GM18907 (cell line): ENCODE results near the gene ITGA1.
"Not testable (repeated sequence)": the region's sequence is repeated elsewhere in the genome, so short reads cannot be mapped to it uniquely, and the experiment has no call there.

Experiments
- ATAC-seq: cut with Tn5 transposase; IDR thresholded peaks from one replicate; pipeline ENCODE4 v1.9.1; 2021; ENCODE audit warnings: mild to moderate bottlenecking, moderate library complexity; ENCODE audit not compliant: unreplicated experiment

The ITGA1 gene

DNA sequence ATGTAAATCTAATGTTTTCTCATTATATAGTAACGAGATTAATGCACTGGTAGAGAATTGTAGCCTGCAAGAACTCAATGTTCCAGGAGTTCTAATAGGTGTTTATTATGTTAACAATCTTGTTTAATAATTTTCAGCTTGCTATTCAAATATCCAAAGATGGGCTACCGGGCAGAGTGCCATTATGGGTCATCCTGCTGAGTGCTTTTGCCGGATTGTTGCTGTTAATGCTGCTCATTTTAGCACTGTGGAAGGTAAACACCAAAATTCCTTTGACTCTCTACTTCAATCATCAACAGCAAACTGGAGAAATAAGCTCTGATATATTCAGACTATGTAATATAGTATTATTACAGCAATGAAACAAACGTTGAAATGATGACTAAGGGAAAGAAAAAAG, 159.5 kb downstream of the ITGA1 start:
- ATAC-seq, result no peak

DNA sequence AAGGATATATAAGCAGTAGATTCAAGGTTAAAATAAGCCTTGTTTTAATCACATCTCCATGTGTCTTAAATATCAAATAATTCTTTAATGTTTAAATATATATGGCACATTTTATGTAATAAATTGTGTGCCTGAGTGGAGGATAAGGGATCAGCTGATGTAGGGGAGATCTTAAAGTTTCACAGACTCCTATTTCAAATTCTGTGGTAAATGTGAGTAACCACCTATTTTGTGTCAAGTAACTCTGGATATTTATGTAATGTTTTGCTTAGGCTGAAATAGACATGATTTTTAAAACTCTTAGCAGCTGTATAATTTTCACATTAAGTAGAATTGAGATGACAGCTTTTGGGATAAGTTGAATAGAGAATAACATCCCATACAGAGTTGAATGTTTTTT, 160.1 kb downstream of the ITGA1 start:
- no peak for ATAC-seq

DNA sequence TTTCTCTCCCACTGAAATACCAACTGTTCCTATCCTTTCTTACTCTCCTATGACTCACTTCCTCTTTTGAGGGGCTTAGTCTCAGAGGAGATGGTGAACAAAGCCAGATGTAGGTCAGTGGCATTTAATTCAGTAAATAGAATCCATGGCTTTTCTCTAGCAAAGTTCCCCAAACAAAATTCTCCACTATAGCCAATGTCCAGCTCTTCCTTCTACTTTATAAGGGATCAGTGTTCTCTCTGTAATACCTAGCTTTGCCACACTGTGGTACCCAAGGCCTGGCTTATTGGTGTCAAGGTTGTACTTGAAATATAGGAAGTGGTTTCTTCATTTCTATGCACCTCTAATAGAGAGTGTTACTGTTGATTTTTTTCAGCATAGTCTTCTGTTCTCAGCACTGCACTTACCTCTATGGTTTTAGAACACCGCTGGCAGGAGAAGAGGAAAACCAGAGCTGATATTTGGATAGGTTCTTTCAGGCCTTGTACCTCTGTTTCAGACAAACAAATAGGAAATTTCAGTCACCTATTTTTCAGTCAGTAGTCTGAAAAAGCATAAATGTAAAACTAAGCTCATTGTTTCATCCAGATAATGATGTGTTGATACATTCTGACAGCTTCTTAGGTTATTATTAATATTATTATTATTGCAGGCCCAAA, 160.8 kb downstream of the ITGA1 start:
- peak; percentile 100 for ATAC-seq

- ATAC-seq, result no peak
Measured at GRCh38 chr5:52950686-52951085, 163.0 kb downstream of the ITGA1 start.

GRCh38 chr5:52952483-52952882, 164.8 kb downstream of the ITGA1 start:
- ATAC-seq, result no peak

- ATAC-seq, result no peak
Measured at GRCh38 chr5:52956014-52956413, 168.3 kb downstream of the ITGA1 start.

- peak; percentile 94 for ATAC-seq
Measured at GRCh38 chr5:52956915-52957747, 169.4 kb downstream of the ITGA1 start.

- no peak for ATAC-seq
Measured at GRCh38 chr5:52961274-52961681, 173.6 kb downstream of the ITGA1 start.

GRCh38 chr5:52963636-52964035, 175.9 kb downstream of the ITGA1 start:
- no peak for ATAC-seq

DNA sequence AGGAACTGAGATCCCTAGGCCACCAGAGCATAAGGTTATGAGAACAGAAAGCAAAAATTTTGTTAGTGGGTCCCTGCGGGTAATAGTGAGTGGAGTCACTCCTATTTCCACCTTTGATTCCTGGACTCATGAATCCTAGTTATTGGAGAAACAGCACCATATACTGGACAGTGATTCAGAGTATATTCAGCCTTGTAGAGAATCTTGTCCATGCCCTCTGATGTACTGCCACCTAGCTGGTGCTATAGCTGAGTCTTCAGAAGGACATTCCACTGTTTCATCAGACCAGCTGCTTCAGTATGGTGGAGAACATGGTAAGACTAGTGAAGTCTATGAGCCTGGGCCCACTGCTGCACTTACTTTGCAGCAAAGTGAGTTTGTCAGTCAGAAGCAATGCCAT, 176.4 kb downstream of the ITGA1 start:
- ATAC-seq, result no peak

GRCh38 chr5:52976157-52976556, 188.4 kb downstream of the ITGA1 start:
- ATAC-seq, result not testable (repeated sequence)

DNA sequence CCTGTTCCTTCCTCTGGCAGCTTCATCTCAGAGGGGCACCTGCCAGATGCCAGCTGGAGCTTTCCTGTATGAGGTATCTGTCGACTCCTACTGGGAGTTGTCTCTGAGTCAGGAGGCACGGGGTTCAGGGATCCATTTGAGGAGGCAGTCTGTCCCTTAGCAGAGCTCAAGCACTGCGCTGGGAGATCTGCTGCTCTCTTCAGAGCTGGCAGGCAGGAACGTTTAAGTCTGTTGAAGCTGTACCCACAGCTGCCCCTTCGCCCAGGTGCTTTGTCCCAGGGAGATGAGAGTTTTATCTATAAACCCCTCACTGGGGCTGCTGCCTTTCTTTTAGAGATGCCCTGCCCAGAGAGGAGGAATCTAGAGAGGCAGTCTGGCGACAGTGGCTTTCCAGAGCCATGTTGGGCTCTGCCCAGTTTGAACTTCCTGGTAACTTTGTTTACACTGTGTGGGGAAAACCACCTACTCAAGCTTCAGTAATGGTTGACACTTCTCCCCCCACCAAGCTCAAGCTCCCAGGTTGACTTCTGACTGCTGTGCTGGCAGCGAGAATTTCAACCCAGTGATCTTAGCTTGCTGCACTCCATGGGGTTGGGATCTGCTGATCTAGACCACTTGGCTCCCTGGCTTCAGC, 189.7 kb downstream of the ITGA1 start:
- no peak for ATAC-seq

- ATAC-seq, result no peak
Measured at GRCh38 chr5:52981507-52981906, 193.8 kb downstream of the ITGA1 start.

GRCh38 chr5:52983731-52984636, 196.3 kb downstream of the ITGA1 start:
- ATAC-seq, result no peak

DNA sequence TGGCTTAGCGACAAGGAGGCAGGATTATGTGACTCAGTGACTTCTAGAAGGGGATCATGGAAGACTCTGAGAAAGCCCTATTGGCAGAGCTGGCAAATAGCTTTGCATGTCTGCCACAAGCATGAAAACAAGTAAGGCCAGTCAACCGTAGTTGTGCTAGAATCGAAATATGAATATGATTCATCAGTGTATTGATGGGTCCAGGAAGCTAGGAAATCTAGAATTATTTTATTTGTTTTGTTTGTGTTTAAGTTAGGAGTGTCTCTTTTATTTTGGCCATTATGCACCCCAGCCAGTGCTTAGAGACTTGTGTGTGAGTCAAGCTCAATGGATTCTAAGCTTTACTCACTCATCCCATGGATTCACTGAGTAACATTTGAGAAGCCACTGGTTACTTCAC, 197.6 kb downstream of the ITGA1 start:
- ATAC-seq, result no peak

DNA sequence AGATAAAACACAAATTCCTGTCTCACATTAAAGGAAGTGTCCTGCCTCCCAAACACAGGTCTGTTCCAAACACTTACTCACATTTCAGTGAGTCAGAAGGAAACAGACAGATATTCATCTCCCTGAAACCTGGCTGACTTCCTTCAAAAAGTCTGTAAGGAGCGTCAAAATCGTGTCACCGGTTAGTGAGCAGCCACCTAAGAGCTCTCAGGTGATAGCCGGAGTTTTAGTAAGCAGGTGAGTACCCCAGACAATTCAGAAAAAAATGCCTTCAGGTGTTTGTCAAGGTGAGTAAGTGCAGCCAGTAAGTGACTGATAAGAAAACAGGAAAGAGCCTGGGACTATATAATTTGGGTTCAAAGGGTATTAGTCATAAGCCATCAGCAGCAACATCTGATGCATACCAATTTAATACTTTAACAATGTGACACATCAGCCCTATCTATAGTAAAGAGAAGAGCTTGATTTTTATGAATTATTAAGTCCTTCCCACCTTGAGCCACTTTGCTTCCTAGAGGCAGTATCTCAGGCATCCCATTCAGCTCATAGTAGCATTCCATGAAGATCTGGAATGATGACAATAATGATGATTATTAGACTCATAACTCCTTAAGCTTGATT, 200.1 kb downstream of the ITGA1 start:
- no peak for ATAC-seq

GRCh38 chr5:52988335-52989024, 200.8 kb downstream of the ITGA1 start:
- ATAC-seq, result no peak

- ATAC-seq, result peak; percentile 53
Measured at GRCh38 chr5:52989025-52989780, 201.5 kb downstream of the ITGA1 start, which contains the start of gene ITGA2. Gene ITGA2 (plus strand): TSS chr5:52989352. CDS start chr5:52989469, 117 bp downstream.
